SK-N-SH treated with all-trans-retinoic acid at 6 μM for 48 hours (cell line): Measurements from ENCODE around the gene RAB32.

Experiments used
- ATAC-seq: fragments of 200-7000 bp; cut with Tn5 transposase; 3 replicates; pipeline ENCODE4 v1.9.1; 2020; ENCODE audit warnings: mild to moderate bottlenecking, moderate library complexity
- ARNTL ChIP-seq: fragments of 450-650 bp; formaldehyde crosslinking; IDR thresholded peaks from 2 replicates; pipeline ENCODE4 v1.5.0; 2020; ENCODE audit warnings: low read depth, mild to moderate bottlenecking, moderate library complexity, borderline replicate concordance
- ESRRG ChIP-seq: fragments of 250-450 bp; sonication (Bioruptor Pico); IDR thresholded peaks from 2 replicates; pipeline ENCODE4 v1.6.1; 2021; ENCODE audit warnings: mild to moderate bottlenecking
- GLIS3 ChIP-seq: fragments of 250-450 bp; sonication (Bioruptor Pico); IDR thresholded peaks from 2 replicates; pipeline ENCODE4 v1.5.0; 2020; ENCODE audit warnings: mild to moderate bottlenecking, moderate library complexity
- RARB ChIP-seq: fragments of 250-450 bp; sonication (Bioruptor Pico); IDR thresholded peaks from 2 replicates; pipeline ENCODE4 v1.8.0; 2021; ENCODE audit warnings: mild to moderate bottlenecking, moderate library complexity
- SNAI2 ChIP-seq: fragments of 250-450 bp; sonication (Bioruptor Pico); IDR thresholded peaks from 2 replicates; pipeline ENCODE4 v1.5.0; 2020; ENCODE audit warnings: mild to moderate bottlenecking, moderate library complexity
- TCF4 ChIP-seq: fragments of 250-450 bp; sonication (Bioruptor Pico); IDR thresholded peaks from 2 replicates; pipeline ENCODE4 v1.8.0; 2021; ENCODE audit warnings: mild to moderate bottlenecking, moderate library complexity, borderline replicate concordance
- TOX ChIP-seq: fragments of 250-450 bp; sonication (Bioruptor Pico); IDR thresholded peaks from 2 replicates; pipeline ENCODE4 v1.8.0; 2021; ENCODE audit warnings: mild to moderate bottlenecking, moderate library complexity, borderline replicate concordance
- ZC3H10 ChIP-seq: fragments of 250-450 bp; sonication (Bioruptor Pico); IDR thresholded peaks from 2 replicates; pipeline ENCODE4 v1.5.1; 2021; ENCODE audit warnings: mild to moderate bottlenecking, moderate library complexity
- ZFP3 ChIP-seq: fragments of 250-450 bp; sonication (Bioruptor Pico); IDR thresholded peaks from 2 replicates; pipeline ENCODE4 v1.5.0; 2020; ENCODE audit warnings: mild to moderate bottlenecking, moderate library complexity
- ZFP30 ChIP-seq: fragments of 450-650 bp; formaldehyde crosslinking; IDR thresholded peaks from 2 replicates; pipeline ENCODE4 v1.5.0; 2022; ENCODE audit warnings: mild to moderate bottlenecking, moderate library complexity
- ZNF565 ChIP-seq: fragments of 450-650 bp; formaldehyde crosslinking; conservative IDR thresholded peaks from 2 replicates; pipeline ENCODE4 v1.5.0; 2020; ENCODE audit warnings: low read depth, mild to moderate bottlenecking, moderate library complexity
- ZNF70 ChIP-seq: fragments of 450-650 bp; formaldehyde crosslinking; IDR thresholded peaks from 2 replicates; pipeline ENCODE4 v1.5.0; 2020; ENCODE audit warnings: mild to moderate bottlenecking, moderate library complexity
- TF ChIP-seq, protein P1 (sequence below): fragments of 250-450 bp; sonication (Bioruptor Pico); IDR thresholded peaks from 2 replicates; pipeline ENCODE4 v1.8.0; 2020; ENCODE audit warnings: mild to moderate bottlenecking, moderate library complexity, borderline replicate concordance
- TF ChIP-seq, protein P2 (sequence below): fragments of 250-450 bp; sonication (Bioruptor Pico); IDR thresholded peaks from 2 replicates; pipeline ENCODE4 v1.8.0; 2021; ENCODE audit warnings: low read depth, mild to moderate bottlenecking, moderate library complexity, borderline replicate concordance
- TF ChIP-seq, protein P3 (sequence below): fragments of 250-450 bp; sonication (Bioruptor Pico); IDR thresholded peaks from 2 replicates; pipeline ENCODE4 v1.5.1; 2020; ENCODE audit warnings: low read depth, mild to moderate bottlenecking, moderate library complexity
- TF ChIP-seq, protein P4 (sequence below): fragments of 250-450 bp; sonication (Bioruptor Pico); IDR thresholded peaks from 2 replicates; pipeline ENCODE4 v1.5.0; 2020; ENCODE audit warnings: mild to moderate bottlenecking, moderate library complexity

Gene RAB32

DNA sequence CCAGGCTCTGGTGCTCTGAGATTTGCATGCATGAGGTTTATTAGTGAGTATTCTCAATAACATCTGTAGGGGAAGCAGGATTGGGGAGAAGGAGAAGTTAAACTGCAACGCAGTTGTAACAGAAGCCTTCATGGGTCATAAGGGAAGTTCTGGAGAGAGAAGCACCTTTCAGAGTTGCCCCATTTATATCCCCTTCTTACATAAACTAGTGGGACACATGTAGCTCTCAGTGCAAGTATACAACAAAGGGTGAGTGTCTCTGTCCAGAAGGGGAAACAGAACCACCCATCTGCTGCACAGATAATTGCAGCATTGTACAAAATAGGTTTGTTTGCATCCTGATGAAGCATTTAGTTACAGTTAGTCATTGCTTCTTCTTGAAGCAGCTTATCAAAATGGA lies 50.9 kb downstream of the RAB32 start (continued):
- no peak for TF ChIP-seq ESRRG (CRISPR knock-in tag)
- TF ChIP-seq, protein P1, sequence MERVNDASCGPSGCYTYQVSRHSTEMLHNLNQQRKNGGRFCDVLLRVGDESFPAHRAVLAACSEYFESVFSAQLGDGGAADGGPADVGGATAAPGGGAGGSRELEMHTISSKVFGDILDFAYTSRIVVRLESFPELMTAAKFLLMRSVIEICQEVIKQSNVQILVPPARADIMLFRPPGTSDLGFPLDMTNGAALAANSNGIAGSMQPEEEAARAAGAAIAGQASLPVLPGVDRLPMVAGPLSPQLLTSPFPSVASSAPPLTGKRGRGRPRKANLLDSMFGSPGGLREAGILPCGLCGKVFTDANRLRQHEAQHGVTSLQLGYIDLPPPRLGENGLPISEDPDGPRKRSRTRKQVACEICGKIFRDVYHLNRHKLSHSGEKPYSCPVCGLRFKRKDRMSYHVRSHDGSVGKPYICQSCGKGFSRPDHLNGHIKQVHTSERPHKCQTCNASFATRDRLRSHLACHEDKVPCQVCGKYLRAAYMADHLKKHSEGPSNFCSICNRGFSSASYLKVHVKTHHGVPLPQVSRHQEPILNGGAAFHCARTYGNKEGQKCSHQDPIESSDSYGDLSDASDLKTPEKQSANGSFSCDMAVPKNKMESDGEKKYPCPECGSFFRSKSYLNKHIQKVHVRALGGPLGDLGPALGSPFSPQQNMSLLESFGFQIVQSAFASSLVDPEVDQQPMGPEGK (CRISPR knock-in tag) = no peak
- no peak for TF ChIP-seq ZC3H10 (CRISPR knock-in tag)
- no peak for TF ChIP-seq ZNF565 (CRISPR knock-in tag)
- TF ChIP-seq, protein P2, sequence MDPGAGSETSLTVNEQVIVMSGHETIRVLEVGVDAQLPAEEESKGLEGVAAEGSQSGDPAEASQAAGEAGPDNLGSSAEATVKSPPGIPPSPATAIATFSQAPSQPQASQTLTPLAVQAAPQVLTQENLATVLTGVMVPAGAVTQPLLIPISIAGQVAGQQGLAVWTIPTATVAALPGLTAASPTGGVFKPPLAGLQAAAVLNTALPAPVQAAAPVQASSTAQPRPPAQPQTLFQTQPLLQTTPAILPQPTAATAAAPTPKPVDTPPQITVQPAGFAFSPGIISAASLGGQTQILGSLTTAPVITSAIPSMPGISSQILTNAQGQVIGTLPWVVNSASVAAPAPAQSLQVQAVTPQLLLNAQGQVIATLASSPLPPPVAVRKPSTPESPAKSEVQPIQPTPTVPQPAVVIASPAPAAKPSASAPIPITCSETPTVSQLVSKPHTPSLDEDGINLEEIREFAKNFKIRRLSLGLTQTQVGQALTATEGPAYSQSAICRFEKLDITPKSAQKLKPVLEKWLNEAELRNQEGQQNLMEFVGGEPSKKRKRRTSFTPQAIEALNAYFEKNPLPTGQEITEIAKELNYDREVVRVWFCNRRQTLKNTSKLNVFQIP (CRISPR knock-in tag) = no peak

DNA sequence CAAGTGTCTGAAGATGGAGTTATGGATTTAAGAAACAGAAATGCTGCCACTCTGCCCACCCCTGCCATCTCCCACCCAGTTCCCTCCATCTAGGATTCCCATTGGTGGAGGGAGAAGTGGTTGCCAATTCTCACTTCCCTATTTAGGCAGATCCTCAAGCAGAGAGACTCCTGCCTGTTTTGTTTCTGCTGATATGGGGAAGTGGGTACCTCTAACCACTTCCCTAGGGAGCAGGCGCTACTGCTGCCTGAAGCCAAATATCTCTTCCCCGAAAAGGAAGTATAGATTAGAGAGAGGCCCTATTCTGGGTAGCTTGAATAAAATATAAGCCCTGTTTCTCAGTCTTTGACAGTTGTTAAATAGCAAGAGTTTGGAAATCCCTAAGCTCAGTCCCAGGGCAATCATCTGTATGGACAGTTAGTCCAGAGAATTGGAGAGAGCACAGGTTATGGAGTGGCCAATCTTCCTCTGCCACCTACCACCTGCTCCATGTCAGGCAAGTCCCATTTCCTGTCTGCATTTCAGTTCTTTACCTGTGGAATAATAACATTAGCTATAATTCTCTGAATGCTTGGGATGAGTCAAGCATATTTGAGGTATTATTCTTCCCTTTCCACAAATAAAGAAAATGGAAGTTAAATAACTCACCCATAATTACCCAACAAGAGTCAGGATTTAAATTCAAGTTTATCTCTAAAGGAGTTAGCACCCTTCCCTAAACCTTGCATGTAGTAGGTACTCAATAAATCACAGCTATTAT lies 52.5 kb downstream of the RAB32 start:
- no peak for TF ChIP-seq TCF4 (CRISPR knock-in tag)
- TF ChIP-seq GLIS3 = no peak
- TF ChIP-seq, protein P2 (CRISPR knock-in tag) = no peak
- TF ChIP-seq ZC3H10 (CRISPR knock-in tag) = no peak
- TF ChIP-seq, protein P3, sequence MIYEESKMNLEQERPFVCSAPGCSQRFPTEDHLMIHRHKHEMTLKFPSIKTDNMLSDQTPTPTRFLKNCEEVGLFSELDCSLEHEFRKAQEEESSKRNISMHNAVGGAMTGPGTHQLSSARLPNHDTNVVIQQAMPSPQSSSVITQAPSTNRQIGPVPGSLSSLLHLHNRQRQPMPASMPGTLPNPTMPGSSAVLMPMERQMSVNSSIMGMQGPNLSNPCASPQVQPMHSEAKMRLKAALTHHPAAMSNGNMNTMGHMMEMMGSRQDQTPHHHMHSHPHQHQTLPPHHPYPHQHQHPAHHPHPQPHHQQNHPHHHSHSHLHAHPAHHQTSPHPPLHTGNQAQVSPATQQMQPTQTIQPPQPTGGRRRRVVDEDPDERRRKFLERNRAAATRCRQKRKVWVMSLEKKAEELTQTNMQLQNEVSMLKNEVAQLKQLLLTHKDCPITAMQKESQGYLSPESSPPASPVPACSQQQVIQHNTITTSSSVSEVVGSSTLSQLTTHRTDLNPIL (CRISPR knock-in tag) = no peak
- no peak for ATAC-seq

DNA sequence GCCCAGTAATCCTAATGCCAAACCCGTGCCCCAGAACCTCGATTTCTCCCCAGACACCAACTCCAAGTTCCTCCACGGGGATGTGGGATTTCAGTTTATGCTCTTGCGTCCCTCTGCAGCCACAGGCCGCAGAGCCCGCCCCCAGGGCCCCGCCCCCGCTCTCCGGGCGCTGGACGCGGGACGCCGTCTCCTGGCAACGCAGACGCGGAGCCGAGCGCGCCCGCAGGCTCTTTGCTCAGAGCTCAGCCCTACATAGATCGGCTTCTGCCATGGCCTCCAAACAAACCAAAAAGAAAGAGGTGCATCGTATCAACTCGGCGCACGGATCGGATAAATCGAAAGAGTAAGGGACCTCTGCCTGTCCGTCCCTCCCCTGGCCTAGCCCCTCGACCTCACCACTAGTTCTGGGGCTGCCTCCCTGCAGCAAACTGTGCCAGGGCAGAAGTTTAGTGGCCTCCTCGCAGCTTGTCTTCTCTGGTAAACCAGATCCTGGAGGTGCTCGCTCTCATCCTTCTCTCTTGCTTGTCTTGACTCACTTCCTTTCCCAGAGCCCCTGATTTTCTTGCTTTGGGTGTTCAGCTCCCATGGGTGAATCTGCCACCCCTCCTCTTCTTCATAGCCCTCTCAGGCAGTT lies 55.3 kb downstream of the RAB32 start, which contains the start of gene ADGB:
Gene ADGB, plus strand, starts transcription at position 201 of the 634 bp plus-strand sequence. Its CDS starts 69 bp downstream, at position 270.
- TF ChIP-seq, protein P1 (CRISPR knock-in tag) = no peak
- TF ChIP-seq ZC3H10 (CRISPR knock-in tag) (no peak), TOX (CRISPR knock-in tag) (no peak), ZFP30 (CRISPR knock-in tag) (no peak), ZNF70 (CRISPR knock-in tag) (no peak), RARB (CRISPR knock-in tag) (no peak), SNAI2 (CRISPR knock-in tag) (no peak), ARNTL (CRISPR knock-in tag) (no peak), ZFP3 (CRISPR knock-in tag) (no peak)
- TF ChIP-seq, protein P4, sequence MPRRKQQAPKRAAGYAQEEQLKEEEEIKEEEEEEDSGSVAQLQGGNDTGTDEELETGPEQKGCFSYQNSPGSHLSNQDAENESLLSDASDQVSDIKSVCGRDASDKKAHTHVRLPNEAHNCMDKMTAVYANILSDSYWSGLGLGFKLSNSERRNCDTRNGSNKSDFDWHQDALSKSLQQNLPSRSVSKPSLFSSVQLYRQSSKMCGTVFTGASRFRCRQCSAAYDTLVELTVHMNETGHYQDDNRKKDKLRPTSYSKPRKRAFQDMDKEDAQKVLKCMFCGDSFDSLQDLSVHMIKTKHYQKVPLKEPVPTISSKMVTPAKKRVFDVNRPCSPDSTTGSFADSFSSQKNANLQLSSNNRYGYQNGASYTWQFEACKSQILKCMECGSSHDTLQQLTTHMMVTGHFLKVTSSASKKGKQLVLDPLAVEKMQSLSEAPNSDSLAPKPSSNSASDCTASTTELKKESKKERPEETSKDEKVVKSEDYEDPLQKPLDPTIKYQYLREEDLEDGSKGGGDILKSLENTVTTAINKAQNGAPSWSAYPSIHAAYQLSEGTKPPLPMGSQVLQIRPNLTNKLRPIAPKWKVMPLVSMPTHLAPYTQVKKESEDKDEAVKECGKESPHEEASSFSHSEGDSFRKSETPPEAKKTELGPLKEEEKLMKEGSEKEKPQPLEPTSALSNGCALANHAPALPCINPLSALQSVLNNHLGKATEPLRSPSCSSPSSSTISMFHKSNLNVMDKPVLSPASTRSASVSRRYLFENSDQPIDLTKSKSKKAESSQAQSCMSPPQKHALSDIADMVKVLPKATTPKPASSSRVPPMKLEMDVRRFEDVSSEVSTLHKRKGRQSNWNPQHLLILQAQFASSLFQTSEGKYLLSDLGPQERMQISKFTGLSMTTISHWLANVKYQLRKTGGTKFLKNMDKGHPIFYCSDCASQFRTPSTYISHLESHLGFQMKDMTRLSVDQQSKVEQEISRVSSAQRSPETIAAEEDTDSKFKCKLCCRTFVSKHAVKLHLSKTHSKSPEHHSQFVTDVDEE (CRISPR knock-in tag) = no peak
- TF ChIP-seq, protein P3 (CRISPR knock-in tag) = no peak
- ATAC-seq = peak; percentile 99
